Liver (tissue), 9 donors: Measurements from ENCODE around the gene BTRC. TPM values are rescaled to one million over a fixed set of nuclear protein-coding genes. Genes with fewer than 3 reads are reported as not detected.

ENCODE experiments used
- DNase-seq: peaks from one replicate; pipeline ENCODE4 v3.0.0-alpha.2; 2017; ENCODE audit warnings: low spot score
- H3K27ac ChIP-seq, 2 donors: one replicate each; pipeline ENCODE4 v1.7.0; 2013; ENCODE audit warnings: inconsistent platforms in 2 of 2, low read length in 2 of 2, control low read depth in 1 of 2, low read depth in 1 of 2, mild to moderate bottlenecking in 1 of 2
- H3K27me3 ChIP-seq, 4 donors: one replicate each; pipeline versions ENCODE4 v1.6.1 to v1.7.0; 2013; ENCODE audit warnings: low read length in 3 of 4, inconsistent platforms in 1 of 4, mild to moderate bottlenecking in 1 of 4, moderate library complexity in 1 of 4; ENCODE audit not compliant: control insufficient read depth in 4 of 4, insufficient read depth in 4 of 4
- H3K36me3 ChIP-seq, 4 donors: one replicate each; pipeline versions ENCODE4 v1.6.1 to v1.7.0; 2013; ENCODE audit warnings: low read length in 3 of 4, mild to moderate bottlenecking in 3 of 4, low read depth in 1 of 4, moderate library complexity in 1 of 4; ENCODE audit not compliant: control insufficient read depth in 4 of 4, insufficient read depth in 3 of 4
- H3K4me1 ChIP-seq, 4 donors: one replicate each; pipeline versions ENCODE4 v1.6.1 to v1.7.0; 2013; ENCODE audit warnings: low read length in 3 of 4, mild to moderate bottlenecking in 3 of 4, moderate library complexity in 1 of 4; ENCODE audit not compliant: control insufficient read depth in 4 of 4, insufficient read depth in 4 of 4
- H3K4me3 ChIP-seq, 3 donors: one replicate each; pipeline versions ENCODE4 v1.6.1 to v1.7.0; 2013; ENCODE audit warnings: low read length in 3 of 3, control low read depth in 1 of 3, low read depth in 1 of 3, mild to moderate bottlenecking in 1 of 3
- H3K9ac ChIP-seq, 2 donors: one replicate each; pipeline ENCODE4 v1.7.0; 2013; ENCODE audit warnings: low read length in 2 of 2, mild to moderate bottlenecking in 2 of 2, moderate library complexity in 2 of 2, control low read depth in 1 of 2, low read depth in 1 of 2
- H3K9me3 ChIP-seq, 4 donors: one replicate each; pipeline versions ENCODE4 v1.6.1 to v1.7.0; 2013; ENCODE audit warnings: low read length in 3 of 4; ENCODE audit not compliant: control insufficient read depth in 4 of 4
- EGR1 ChIP-seq, 2 donors: IDR thresholded peaks; 2 replicates each; pipeline ENCODE4 v1.6.1; 2016 to 2018; ENCODE audit warnings: antibody characterized with exemption in 2 of 2, low read depth in 2 of 2
- FOXA1 ChIP-seq: IDR thresholded peaks from 2 replicates; pipeline ENCODE4 v1.6.1; 2016; ENCODE audit warnings: antibody characterized with exemption
- FOXA2 ChIP-seq: IDR thresholded peaks from 2 replicates; pipeline ENCODE4 v1.6.1; 2016; ENCODE audit warnings: antibody characterized with exemption
- GABPA ChIP-seq, 2 donors: IDR thresholded peaks in 1 of 2; conservative IDR thresholded peaks in 1 of 2; 2 replicates each; pipeline ENCODE4 v1.6.1; 2016; ENCODE audit warnings: antibody characterized with exemption in 2 of 2, mild to moderate bottlenecking in 1 of 2, moderate library complexity in 1 of 2
- HNF4A ChIP-seq, 2 donors: conservative IDR thresholded peaks; 2 replicates each; pipeline ENCODE4 v1.6.1; 2016; ENCODE audit warnings: antibody characterized with exemption in 2 of 2, mild to moderate bottlenecking in 2 of 2
- HNF4G ChIP-seq: IDR thresholded peaks from 2 replicates; pipeline ENCODE4 v1.6.1; 2016; ENCODE audit warnings: antibody characterized with exemption
- JUND ChIP-seq, 2 donors: IDR thresholded peaks; 2 replicates each; pipeline ENCODE4 v1.6.1; 2016; ENCODE audit warnings: antibody characterized with exemption in 2 of 2
- MAX ChIP-seq: IDR thresholded peaks from 2 replicates; pipeline ENCODE4 v1.6.1; 2016; ENCODE audit warnings: antibody characterized with exemption
- NR2F2 ChIP-seq: IDR thresholded peaks from 2 replicates; pipeline ENCODE4 v1.6.1; 2016; ENCODE audit warnings: antibody characterized with exemption
- RAD21 ChIP-seq, 2 donors: IDR thresholded peaks; 2 replicates each; pipeline ENCODE4 v1.6.1; 2016; ENCODE audit warnings: antibody characterized with exemption in 2 of 2, mild to moderate bottlenecking in 2 of 2
- RXRA ChIP-seq, 2 donors: IDR thresholded peaks; 2 replicates each; pipeline ENCODE4 v1.6.1; 2017 to 2018; ENCODE audit warnings: antibody characterized with exemption in 2 of 2, mild to moderate bottlenecking in 1 of 2
- SP1 ChIP-seq: IDR thresholded peaks from 2 replicates; pipeline ENCODE4 v1.6.1; 2018; ENCODE audit warnings: antibody characterized with exemption, mild to moderate bottlenecking
- TAF1 ChIP-seq: conservative IDR thresholded peaks from 2 replicates; pipeline ENCODE4 v1.6.1; 2016; ENCODE audit warnings: antibody characterized with exemption, mild to moderate bottlenecking
- YY1 ChIP-seq: IDR thresholded peaks from 2 replicates; pipeline ENCODE4 v1.6.1; 2016; ENCODE audit warnings: antibody characterized with exemption, mild to moderate bottlenecking
- ZBTB33 ChIP-seq: IDR thresholded peaks from 2 replicates; pipeline ENCODE4 v1.6.1; 2016; ENCODE audit warnings: antibody characterized with exemption
- WGBS: extraction: QIAGEN DNeasy Blood & Tissue Kit; methylation state at CpG from one replicate; pipeline ENCODE4 v1.1.7; 2013; 5-methylcytosine and 5-hydroxymethylcytosine counted together
- polyA plus RNA-seq, 2 donors: library from polyadenylated mRNA; stranded (reverse) in 1 of 2; unstranded in 1 of 2; fragments of 200-250 nt in 1 of 2; fragments of >200 nt in 1 of 2; fragmentation: Nextera tagmentation in 1 of 2; extraction: Ambion mirVana in 1 of 2; gene quantifications; one replicate each; pipeline versions ENCODE4 v1.2.1 to v1.2.3, GENCODE V29; 2013 to 2015
- total RNA-seq, 2 donors: library from RNA; depleted of rRNA; stranded (reverse); fragments of >200 nt; gene quantifications; one replicate each; pipeline ENCODE4 v1.2.3, GENCODE V29; 2014
- TF ChIP-seq, protein P1 (sequence below): IDR thresholded peaks from 2 replicates; pipeline ENCODE4 v1.6.1; 2016; ENCODE audit warnings: antibody characterized with exemption
- TF ChIP-seq, protein P2 (sequence below): IDR thresholded peaks from 2 replicates; pipeline ENCODE4 v1.6.1; 2016; ENCODE audit warnings: antibody characterized with exemption, mild to moderate bottlenecking
- donor health status: healthy.
- donor health status: healthy.
- donor health status: healthy.
- donor health status: healthy.
- donor health status: healthy.

BTRC gene
- total and polyA plus RNA-seq, 4 donors, result 2.7 to 28.2 (median 5.9) TPM

GRCh38 chr10:101597091-101597900, 243.3 kb downstream of the BTRC start (continued):
- TF ChIP-seq ZBTB33 (no peak), MAX (no peak), HNF4A (conservative IDR thresholded peaks at IDR 0.05) (no peak), GABPA (IDR thresholded peaks at IDR 0.05 in 1 of 2, conservative IDR thresholded peaks at IDR 0.05 in 1 of 2) (no peak)
- TF ChIP-seq, protein P1, sequence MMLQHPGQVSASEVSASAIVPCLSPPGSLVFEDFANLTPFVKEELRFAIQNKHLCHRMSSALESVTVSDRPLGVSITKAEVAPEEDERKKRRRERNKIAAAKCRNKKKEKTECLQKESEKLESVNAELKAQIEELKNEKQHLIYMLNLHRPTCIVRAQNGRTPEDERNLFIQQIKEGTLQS, result no peak

- Histone ChIP-seq H3K36me3 (peaks cover 0 to 4% (median 2%) of the 10 kb centered on the region in 4 donors), H3K9me3 (no peaks in the 10 kb centered on the region), H3K9ac (no peak overlapping the region), H3K27me3 (no peaks in the 10 kb centered on the region), H3K27ac (no peak overlapping the region), H3K4me3 (no peak overlapping the region), H3K4me1 (no peaks in the 10 kb centered on the region)
- TF ChIP-seq YY1 (no peak), TAF1 (no peak), RXRA (IDR thresholded peaks at IDR 0.05) (no peak), HNF4A (conservative IDR thresholded peaks at IDR 0.05) (no peak), GABPA (IDR thresholded peaks at IDR 0.05 in 1 of 2, conservative IDR thresholded peaks at IDR 0.05 in 1 of 2) (no peak), JUND (IDR thresholded peaks at IDR 0.05) (no peak)
- TF ChIP-seq, protein P1, result no peak
- 94% methylated on average over 1 of the region's 1 CpG for WGBS
- DNase-seq, result no peak
Observed at GRCh38 chr10:101601541-101601940, 247.6 kb downstream of the BTRC start.

- DNase-seq, result peak; percentile 76
- 30% methylated on average over 6 of the region's 6 CpGs for WGBS
- no peaks in the 10 kb centered on the region for H3K9me3 ChIP-seq
- no peak overlapping the region for H3K9ac ChIP-seq
- H3K4me1 ChIP-seq, result no peaks in the 10 kb centered on the region
- H3K27me3 ChIP-seq, result no peaks in the 10 kb centered on the region
- no peak overlapping the region for H3K4me3 ChIP-seq
- no peak overlapping the region for H3K27ac ChIP-seq
- peaks cover 0 to 10% (median 4%) of the 10 kb centered on the region in 4 donors for H3K36me3 ChIP-seq
- TF ChIP-seq HNF4G, result no peak
- peak; percentile 5 for TF ChIP-seq FOXA2
- no peak for TF ChIP-seq MAX
- TF ChIP-seq RXRA (IDR thresholded peaks at IDR 0.05), result peak; percentile 42 to 72
- TF ChIP-seq GABPA (IDR thresholded peaks at IDR 0.05 in 1 of 2, conservative IDR thresholded peaks at IDR 0.05 in 1 of 2), result no peak
- TF ChIP-seq HNF4A (conservative IDR thresholded peaks at IDR 0.05), result no peak
- TF ChIP-seq ZBTB33, result no peak
- peak; percentile 85 to 91 for TF ChIP-seq RAD21 (IDR thresholded peaks at IDR 0.05)
- TF ChIP-seq, protein P2, sequence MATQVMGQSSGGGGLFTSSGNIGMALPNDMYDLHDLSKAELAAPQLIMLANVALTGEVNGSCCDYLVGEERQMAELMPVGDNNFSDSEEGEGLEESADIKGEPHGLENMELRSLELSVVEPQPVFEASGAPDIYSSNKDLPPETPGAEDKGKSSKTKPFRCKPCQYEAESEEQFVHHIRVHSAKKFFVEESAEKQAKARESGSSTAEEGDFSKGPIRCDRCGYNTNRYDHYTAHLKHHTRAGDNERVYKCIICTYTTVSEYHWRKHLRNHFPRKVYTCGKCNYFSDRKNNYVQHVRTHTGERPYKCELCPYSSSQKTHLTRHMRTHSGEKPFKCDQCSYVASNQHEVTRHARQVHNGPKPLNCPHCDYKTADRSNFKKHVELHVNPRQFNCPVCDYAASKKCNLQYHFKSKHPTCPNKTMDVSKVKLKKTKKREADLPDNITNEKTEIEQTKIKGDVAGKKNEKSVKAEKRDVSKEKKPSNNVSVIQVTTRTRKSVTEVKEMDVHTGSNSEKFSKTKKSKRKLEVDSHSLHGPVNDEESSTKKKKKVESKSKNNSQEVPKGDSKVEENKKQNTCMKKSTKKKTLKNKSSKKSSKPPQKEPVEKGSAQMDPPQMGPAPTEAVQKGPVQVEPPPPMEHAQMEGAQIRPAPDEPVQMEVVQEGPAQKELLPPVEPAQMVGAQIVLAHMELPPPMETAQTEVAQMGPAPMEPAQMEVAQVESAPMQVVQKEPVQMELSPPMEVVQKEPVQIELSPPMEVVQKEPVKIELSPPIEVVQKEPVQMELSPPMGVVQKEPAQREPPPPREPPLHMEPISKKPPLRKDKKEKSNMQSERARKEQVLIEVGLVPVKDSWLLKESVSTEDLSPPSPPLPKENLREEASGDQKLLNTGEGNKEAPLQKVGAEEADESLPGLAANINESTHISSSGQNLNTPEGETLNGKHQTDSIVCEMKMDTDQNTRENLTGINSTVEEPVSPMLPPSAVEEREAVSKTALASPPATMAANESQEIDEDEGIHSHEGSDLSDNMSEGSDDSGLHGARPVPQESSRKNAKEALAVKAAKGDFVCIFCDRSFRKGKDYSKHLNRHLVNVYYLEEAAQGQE, result no peak
- TF ChIP-seq SP1, result no peak
- no peak for TF ChIP-seq TAF1
- TF ChIP-seq FOXA1, result no peak
- TF ChIP-seq JUND (IDR thresholded peaks at IDR 0.05), result no peak
- no peak for TF ChIP-seq EGR1 (IDR thresholded peaks at IDR 0.05; ENCODE audit: low read depth in 2 of 2)
- TF ChIP-seq NR2F2, result no peak
Observed at GRCh38 chr10:101602761-101603398, 248.9 kb downstream of the BTRC start.
